GM12892 (cell line): ENCODE measurements around the gene GRK7. TPM values are rescaled to one million over a fixed set of nuclear protein-coding genes. Genes with fewer than 3 reads are reported as not detected.
A peak's percentile ranks its signal among the peaks of the same experiment; 100 is the strongest.

Source experiments
- DNase-seq: peaks from one replicate; pipeline ENCODE4 v3.0.0; 2011; ENCODE audit not compliant: insufficient read length
- FAIRE-seq: peaks from 2 replicates; lab custom pipeline; 2011; peaks lifted over from hg19 to GRCh38; lab: Jason Lieb, UNC
- POLR2A ChIP-seq: IDR thresholded peaks from 2 replicates; pipeline ENCODE4 v1.6.1; 2011; ENCODE audit warnings: low read depth, low read length, control low read depth
- POLR2AphosphoS5 ChIP-seq: IDR thresholded peaks from 2 replicates; pipeline ENCODE4 v1.6.1; 2011; ENCODE audit warnings: low read depth, low read length, control low read depth
- TAF1 ChIP-seq: IDR thresholded peaks from 2 replicates; pipeline ENCODE4 v1.6.1; 2011; ENCODE audit warnings: low read depth, mild to moderate bottlenecking, control low read depth, low read length, borderline replicate concordance
- polyA plus RNA-seq: library from polyadenylated mRNA; unstranded; fragments of >200 nt; gene quantifications from one replicate; pipeline ENCODE4 v1.2.1, GENCODE V29; 2012; ENCODE audit warnings: missing spikeins, inconsistent platforms; ENCODE audit not compliant: missing spikeins

GRK7 gene
- not detected for polyA plus RNA-seq

DNA sequence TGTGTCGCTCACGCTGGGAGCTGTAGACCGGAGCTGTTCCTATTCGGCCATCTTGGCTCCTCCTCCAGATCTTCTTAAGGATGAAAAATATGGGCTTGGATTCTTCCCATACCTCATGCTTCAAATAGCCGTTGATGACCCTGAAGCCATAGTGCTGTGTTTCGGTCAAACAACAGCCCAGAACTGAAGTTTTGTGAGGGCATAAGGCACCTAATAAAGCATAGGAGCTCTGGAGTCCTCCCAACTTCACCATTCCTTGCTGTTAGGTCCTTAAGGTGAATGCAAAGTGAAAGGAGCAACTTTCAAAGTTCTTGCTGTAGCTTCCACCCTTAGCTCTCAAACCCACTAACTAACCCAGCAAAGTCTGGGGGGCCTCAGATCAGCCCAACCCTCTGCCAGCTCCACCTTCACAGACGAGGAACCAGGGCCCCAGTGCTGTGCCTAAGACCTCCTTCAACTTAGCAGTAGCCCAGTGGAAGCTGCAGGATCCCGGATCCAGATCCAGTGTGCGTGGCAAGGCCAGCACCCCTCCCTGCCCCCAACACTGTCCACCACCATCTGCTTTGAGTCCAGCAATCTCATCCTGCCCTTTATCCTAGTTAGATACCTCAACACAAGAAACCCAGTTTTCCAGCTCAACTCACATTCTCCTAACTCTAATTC is at the start of gene GRK7:
Gene GRK7 (plus strand): TSS at position 321 of the 663 bp plus-strand sequence. CDS start 14,877 bp downstream, outside the sequence.
- FAIRE-seq: no peak
- DNase-seq: no peak

DNA sequence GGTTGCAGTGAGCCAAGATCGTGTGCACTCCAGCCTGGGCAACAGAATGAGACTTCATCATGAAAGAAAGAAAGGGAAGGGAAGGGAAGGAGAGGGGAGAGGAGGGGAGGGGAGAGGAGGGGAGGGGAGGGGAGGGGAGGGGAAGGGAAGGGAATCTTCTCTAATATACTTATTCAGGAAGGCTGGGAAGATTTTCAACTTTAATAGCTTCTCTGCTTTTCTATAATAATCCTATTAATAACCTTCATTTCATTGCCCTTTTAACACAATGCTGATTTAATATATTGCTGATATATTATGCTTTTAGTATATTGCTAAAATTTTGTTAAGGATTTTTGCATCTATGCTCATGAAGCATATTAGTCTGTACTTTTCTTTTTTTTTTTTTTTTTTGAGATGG is 48.5 kb upstream of the GRK7 start:
- TF ChIP-seq POLR2A: no peak
- no peak for TF ChIP-seq TAF1
- TF ChIP-seq POLR2AphosphoS5: no peak
- DNase-seq (no peak), FAIRE-seq (no peak)

More for the DNA sequence above, at the start of gene GRK7:
- no peak for TF ChIP-seq TAF1
- TF ChIP-seq POLR2A: no peak
- no peak for TF ChIP-seq POLR2AphosphoS5

DNA sequence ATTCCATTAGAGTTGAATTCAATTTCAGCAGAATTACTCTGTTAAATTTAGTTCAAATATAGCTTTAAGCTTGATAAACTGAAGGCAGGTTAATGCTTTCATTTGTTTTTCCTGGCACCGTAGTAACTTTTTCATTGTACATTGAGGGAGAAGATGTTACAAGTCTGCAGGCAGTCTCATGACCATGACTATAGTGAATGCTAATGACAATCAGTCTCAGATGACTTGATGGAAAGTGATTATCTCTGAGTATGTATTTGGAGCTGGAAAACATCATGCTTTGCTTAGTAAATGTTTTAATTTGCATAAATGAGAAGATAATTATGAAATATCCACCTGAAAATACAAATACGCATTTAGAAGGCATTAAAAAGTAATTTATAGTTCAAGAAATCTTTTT is 41.1 kb upstream of the GRK7 start:
- no peak for DNase-seq
- TF ChIP-seq POLR2A: no peak
- no peak for FAIRE-seq

DNA sequence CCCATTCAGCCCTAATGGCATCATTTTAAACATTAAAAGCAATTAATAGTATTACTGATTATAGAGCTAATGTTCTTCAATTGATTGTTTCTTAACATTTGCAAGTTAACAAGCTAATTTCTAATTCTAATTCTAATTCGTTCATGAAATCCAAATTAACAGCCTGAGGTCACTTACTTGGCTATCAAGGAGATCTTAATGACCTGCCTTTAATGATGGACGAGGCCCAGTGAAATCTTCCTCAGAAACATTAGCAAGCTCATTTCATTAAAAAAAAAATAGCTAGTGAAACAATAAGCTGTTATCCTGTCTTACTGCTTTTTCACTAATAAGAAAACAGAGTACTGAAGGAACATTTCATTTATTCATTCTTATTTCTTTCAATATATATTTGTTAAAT is 40.6 kb upstream of the GRK7 start:
- no peak for TF ChIP-seq POLR2AphosphoS5
- no peak for TF ChIP-seq TAF1
- no peak for FAIRE-seq

DNA sequence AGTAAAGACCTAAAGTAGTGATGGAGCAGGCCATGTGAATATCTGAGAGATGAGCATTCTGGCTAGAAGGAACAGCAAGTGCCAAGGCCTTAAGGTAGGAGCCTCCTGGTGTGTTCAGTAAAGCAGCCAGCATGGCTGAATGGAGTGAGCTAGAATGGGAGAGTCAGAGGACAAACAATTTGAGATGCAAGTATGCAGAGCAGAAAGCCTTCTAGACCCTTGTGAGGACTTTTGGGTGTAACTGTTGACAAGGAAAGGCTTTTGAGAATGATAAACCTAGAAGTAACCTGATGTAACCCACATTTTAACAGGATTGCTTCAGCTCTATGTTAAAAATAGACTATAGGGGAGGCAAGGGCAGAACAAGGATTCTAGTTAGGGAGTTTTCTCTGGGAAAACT is 40.0 kb upstream of the GRK7 start:
- TF ChIP-seq TAF1: no peak
- TF ChIP-seq POLR2A: no peak
- TF ChIP-seq POLR2AphosphoS5: no peak
- DNase-seq (no peak), FAIRE-seq (no peak)

More for the DNA sequence above, 40.6 kb upstream of the GRK7 start:
- DNase-seq: no peak

DNA sequence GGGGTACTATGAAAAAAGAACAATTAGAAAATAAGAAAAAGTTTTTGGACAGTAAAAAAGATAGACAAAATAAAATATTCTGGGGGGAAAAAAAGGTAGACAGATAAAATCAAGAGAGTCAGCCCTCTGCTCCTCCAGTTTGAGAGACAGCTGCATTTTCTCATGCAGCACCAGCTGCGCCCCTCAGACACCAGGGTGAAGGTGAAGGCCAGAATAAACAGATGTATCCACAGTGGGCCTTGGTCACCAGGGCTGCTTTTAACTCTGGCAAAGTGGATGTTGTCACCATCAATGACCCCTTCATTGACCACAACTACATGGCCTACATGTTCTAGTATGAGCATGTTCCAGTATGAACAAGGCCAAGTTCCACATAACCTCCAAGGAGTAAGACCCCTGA is 39.0 kb upstream of the GRK7 start:
- FAIRE-seq: no peak
- TF ChIP-seq TAF1 (no peak), POLR2AphosphoS5 (no peak), POLR2A (no peak)
- no peak for DNase-seq

DNA sequence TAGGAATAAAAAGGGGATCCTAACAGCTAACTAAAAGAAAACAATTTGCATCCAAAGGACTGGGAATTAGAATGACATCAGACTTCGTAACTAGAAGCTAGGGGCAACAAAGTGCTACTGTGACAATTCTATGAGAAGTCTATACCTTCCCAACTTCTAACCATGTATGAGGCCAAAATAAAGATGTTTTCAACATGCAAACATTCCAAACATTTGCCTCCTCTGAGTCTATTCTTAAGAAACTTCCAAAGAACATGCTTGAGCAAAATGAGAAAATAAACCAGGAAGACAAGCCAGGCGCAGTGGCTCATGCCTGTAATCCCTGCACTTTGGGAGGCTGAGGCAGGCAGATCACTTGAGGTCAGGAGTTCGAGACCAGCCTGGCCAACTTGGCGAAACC is 38.2 kb upstream of the GRK7 start:
- FAIRE-seq: no peak
- no peak for DNase-seq
- TF ChIP-seq POLR2AphosphoS5: no peak

DNA sequence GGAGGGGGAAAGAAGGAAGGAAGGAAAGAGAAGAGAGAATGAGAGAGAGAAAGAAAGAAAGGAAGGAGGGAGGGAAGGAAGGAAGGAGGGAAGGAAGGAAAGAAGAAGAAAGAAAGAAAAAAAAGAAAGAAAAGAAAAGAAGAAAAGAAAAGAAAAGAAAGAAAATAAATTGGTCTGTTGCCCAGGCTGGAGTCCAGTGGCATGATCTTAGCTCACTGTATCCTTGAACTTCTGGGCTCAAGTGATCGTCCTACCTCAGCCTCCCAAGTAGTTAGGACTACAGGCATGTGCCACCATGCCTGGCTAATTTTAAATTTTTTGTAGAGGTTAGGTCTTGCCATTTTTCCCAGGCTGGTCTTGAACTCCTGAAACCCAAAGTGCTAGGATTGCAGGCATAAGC is 36.7 kb upstream of the GRK7 start:
- no peak for FAIRE-seq

GRCh38 chr3:141728355-141728892 is 34.8 kb upstream of the GRK7 start:
- DNase-seq: no peak
- no peak for FAIRE-seq
- TF ChIP-seq POLR2A (no peak), POLR2AphosphoS5 (no peak), TAF1 (no peak)

More for the DNA sequence above, 36.7 kb upstream of the GRK7 start:
- DNase-seq: no peak
- TF ChIP-seq POLR2AphosphoS5 (no peak), POLR2A (no peak), TAF1 (no peak)

DNA sequence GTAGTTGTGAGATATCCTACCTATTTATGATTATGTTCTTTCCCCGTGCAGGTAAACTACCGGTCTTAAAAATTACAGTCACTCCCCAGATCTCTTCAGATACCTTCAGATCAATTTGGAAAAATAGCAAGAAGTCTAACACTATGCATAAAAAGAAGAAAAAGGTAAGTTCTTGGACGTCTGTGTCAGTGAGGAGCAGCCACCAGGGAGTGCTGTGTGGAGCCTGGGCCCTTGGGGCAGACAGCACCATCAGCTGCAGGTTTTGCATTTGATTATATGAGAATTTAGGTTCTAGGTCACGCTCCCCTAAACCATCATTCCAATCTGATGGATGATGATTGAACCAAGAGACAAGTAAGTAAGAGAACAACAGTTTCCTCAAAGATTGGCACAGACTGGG is 34.0 kb upstream of the GRK7 start:
- FAIRE-seq: no peak
- TF ChIP-seq POLR2AphosphoS5: no peak
- TF ChIP-seq TAF1: no peak
- no peak for TF ChIP-seq POLR2A
- DNase-seq: no peak

GRCh38 chr3:141735176-141735575 is 28.0 kb upstream of the GRK7 start:
- TF ChIP-seq POLR2A (no peak), POLR2AphosphoS5 (no peak), TAF1 (no peak)
- DNase-seq (no peak), FAIRE-seq (no peak)

- TF ChIP-seq TAF1: no peak
- no peak for TF ChIP-seq POLR2A
- TF ChIP-seq POLR2AphosphoS5: no peak
- no peak for DNase-seq
- FAIRE-seq: no peak
These were observed 27.3 kb upstream of the GRK7 start for GRCh38 chr3:141735770-141736465.

DNA sequence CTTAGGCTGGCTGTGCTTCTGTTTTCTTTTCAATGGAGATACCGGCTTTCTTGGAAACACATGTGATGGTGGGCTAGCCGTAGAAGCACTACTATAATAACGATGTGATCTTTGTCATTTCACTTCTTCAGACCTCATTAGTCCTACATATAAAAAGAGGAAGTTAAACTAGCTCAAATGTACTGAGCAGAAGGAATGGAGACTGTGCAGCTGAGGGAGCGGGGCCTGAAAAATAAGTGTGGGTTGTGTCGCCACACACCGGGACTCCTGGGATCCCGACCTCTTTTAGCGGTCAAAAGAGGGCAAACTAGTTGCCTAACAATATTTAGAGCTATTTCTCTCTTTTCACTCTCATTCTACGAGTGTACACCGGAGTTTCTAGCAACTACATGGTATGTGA is 26.1 kb upstream of the GRK7 start:
- FAIRE-seq (peak; percentile 67), DNase-seq (peak; percentile 2)
- TF ChIP-seq TAF1 (no peak), POLR2A (no peak)
